ENCODE measurements around the gene AGAP1.

The AGAP1 gene

GRCh38 chr2:235723371-235723770 lies 229.5 kb downstream of the AGAP1 start:
- no peak for DNase-seq

- no peak for DNase-seq
These were observed 230.1 kb downstream of the AGAP1 start for GRCh38 chr2:235723811-235724465.

- no peak for DNase-seq
These were observed 231.2 kb downstream of the AGAP1 start for GRCh38 chr2:235725016-235725489.

- DNase-seq: no peak
These were observed 232.0 kb downstream of the AGAP1 start for GRCh38 chr2:235725841-235726240.

- DNase-seq: no peak
These were observed 232.7 kb downstream of the AGAP1 start for GRCh38 chr2:235726554-235726953.

GRCh38 chr2:235727174-235727573 lies 233.3 kb downstream of the AGAP1 start:
- DNase-seq: no peak

DNA sequence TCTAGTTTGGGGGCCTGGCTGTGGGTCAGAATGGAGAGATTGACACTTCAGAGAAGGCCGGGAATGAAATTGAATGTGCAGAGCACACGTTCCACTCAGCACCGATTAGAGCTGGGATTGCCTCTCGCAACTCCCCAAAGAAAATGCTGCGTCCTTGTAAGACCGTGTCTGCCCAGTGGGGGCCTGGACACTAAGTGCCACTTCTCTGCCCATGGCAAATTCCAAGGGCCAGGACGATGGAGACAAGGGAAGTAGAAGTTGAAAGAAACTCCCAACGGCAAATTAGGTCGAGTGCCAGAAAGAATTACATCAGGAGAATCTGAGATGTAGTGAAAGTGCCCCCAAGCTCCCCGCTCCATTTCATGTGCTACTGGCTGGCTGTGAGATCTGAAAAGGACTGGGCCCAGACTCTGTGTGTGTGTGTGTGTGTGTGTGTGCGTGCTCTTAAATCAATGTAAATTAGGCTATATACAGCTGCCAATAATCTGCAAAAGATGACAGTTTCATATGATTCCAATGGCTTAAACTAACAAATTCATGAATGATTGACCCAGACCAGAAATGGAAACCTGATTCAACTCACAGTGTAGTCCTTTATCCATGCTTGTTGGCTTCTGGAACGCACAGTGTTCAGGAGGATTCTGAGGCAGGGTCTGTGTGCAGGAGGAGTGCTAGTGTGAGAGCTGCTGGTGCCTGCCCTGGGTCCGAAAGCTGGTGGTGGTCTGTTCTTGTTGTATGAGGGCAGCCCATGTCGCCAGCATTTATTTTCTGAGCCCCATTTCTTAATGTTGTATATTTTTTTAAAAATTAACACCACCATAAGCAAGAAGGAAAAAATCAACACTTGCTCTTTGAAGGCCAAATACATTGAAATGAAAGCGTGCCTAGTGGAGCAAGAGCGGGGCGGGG lies 234.3 kb downstream of the AGAP1 start:
- no peak for DNase-seq

DNA sequence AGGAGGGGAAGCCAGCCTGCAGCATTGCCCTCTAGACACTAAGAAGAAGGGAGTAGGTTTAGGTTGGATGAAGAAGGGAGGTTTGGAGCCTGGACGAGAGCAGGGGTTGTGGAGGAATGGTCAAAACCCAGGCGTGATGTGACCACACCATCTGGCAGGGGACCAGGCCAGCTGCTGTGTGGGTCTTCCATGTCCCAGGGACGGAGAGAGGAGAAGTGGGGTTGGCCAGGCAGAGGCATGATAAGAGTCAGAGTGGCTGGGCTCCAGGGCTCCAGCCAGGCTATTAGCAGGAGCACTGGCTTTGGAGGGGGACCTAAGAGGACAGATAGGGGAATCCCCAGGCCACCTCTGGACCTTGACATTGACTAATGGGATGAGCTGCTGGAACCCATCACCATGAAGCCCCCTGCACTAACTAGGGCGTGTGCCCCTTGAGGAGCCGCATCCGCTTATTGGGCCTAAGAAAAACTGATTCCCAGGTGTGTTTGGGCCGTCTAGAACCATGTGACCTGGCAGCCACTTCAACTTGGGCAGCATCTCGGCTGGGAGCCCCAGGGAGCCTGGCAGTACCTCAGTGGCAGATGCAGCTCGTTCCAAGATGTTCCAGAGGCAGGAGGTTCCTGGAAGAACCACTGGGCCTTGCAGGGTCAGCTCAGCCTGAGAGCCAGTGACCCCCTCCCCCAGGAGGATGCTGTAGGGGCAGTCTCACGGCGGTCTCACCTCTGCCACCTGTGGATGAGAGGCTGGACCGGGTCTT lies 235.1 kb downstream of the AGAP1 start:
- no peak for DNase-seq

- no peak for DNase-seq
These were observed 235.7 kb downstream of the AGAP1 start for GRCh38 chr2:235729557-235729947.

- DNase-seq: no peak
These were observed 236.3 kb downstream of the AGAP1 start for GRCh38 chr2:235730115-235730514.

GRCh38 chr2:235733761-235734160 lies 239.9 kb downstream of the AGAP1 start:
- no peak for DNase-seq

DNA sequence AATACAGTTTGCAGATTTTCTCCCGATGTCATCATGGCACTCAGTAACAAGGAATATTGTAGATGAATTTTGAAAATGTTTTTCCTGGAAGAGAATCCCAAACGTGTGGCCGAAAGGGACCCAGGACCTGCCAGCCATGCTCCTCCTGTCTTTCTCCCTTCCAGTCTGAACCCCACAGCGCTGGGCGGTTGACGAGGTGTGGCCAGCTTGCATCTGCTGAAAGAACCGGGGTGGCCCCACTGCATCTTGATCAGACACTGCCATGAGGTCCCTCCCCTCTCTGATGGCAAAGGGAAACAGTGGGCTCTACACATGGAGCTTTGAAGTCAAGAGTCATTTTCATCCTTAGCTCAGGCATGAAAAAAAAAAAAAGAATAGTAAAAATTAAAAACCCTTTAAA lies 240.3 kb downstream of the AGAP1 start:
- DNase-seq: no peak

GRCh38 chr2:235734688-235735231 lies 240.9 kb downstream of the AGAP1 start:
- no peak for DNase-seq

GRCh38 chr2:235737396-235737795 lies 243.6 kb downstream of the AGAP1 start:
- no peak for DNase-seq

- no peak for DNase-seq
These were observed 244.0 kb downstream of the AGAP1 start for GRCh38 chr2:235737840-235738239.

- DNase-seq: no peak
These were observed 246.0 kb downstream of the AGAP1 start for GRCh38 chr2:235739704-235740415.

DNA sequence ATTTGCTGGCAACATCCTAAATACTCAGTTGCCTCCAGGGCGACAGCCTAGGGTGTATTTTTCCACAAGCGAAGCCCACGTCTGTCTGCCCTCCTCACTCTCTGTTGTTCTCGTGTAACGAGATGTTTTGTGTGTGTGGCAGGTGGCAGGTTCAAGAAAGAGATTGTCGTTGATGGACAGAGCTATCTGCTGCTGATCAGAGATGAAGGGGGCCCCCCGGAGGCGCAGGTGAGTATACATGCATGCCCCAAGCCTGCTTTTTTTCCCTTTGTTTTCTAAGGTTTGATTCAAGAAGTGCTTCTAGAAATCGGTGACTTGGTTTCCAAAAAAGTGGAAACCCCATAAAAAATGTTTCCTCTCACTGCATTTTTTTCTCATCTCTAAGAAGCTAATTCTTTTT lies 247.0 kb downstream of the AGAP1 start:
- no peak for DNase-seq

GRCh38 chr2:235744161-235744560 lies 250.3 kb downstream of the AGAP1 start:
- DNase-seq: no peak

- DNase-seq: no peak
These were observed 251.8 kb downstream of the AGAP1 start for GRCh38 chr2:235745597-235745996.

DNA sequence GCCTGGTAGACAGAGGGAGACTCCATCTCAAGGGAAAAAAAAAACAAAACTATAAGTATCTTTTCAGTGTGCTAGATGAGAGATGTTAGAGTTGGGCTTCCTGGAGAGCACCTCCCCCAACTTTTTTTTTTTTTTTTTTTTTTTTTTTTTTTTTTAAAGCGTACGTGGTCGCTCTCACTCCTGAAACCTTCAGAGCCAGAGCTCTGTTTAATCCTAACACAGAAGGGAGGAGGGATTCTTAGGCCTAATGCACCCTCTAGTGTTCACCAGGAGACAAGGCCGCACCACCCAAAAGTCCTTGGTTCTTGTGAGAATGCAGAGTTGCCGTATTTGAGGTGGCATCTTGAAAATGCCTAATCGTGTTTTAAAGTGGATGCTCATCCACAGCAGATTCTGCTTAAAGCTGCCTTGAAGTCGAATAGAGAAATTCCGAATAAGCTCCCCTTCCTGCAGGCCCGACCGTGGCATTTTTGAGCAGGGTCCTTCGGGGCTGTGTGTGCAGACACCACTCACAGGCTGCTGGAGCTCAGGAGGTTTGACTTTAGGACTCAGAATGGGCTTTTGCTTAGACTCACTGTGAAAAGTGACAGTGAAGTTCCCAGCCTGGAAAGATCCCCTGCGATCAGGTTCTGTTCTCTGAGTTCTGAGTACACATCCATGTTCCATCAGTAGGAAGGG lies 252.6 kb downstream of the AGAP1 start:
- DNase-seq: peak; percentile 28

- DNase-seq: no peak
These were observed 253.3 kb downstream of the AGAP1 start for GRCh38 chr2:235747001-235747785.

Measured in CD4-positive, alpha-beta T cell treated with Interleukin-6 for 4 hours (primary cell).